ENCODE data around the gene RIMKLA. TPM values are rescaled to one million over a fixed set of nuclear protein-coding genes. Genes with fewer than 3 reads are reported as not detected.

The RIMKLA gene
- total RNA-seq, 4 donors from 2014 or later = 2.4 to 11.9 (median 8.8) TPM

GRCh38 chr1:42424201-42424600 lies 43.6 kb downstream of the RIMKLA start:
- intact Hi-C loops (cut with DNase I; ENCODE audit: low total_unique reads) = no loop called here
- 86 to 92% methylated on average over 4 of the region's 4 CpGs for WGBS, 2 donors (ENCODE audit: low coverage in 1 of 2)
- H3K4me1 ChIP-seq = peaks cover 0 to 18% (median 10%) of the 10 kb centered on the region in 4 donors

GRCh38 chr1:42427240-42427639 lies 46.6 kb downstream of the RIMKLA start:
- no peaks in the 10 kb centered on the region for H3K36me3 ChIP-seq
- no peak for DNase-seq
- intact Hi-C loops (cut with DNase I; ENCODE audit: low total_unique reads) (no loop called here), in situ Hi-C loops (cut with MboI; ENCODE audit: low pct_ligation_motif_present in 1 of 4, low pct_unique_long_range_greater_than_20kb in 1 of 4, low sequenced_read_pairs in 3 of 4) (no loop called here)
- no peak for TF ChIP-seq POLR2A (IDR thresholded peaks at IDR 0.05)
- no peak for TF ChIP-seq POLR2AphosphoS5 (IDR thresholded peaks at IDR 0.05)
- TF ChIP-seq CTCF (IDR thresholded peaks at IDR 0.05) = no peak
- TF ChIP-seq EP300 (IDR thresholded peaks at IDR 0.05; ENCODE audit: low read depth) = no peak
- no peaks in the 10 kb centered on the region for H3K9me3 ChIP-seq
- peaks cover 1 to 22% (median 9%) of the 10 kb centered on the region in 4 donors for H3K4me1 ChIP-seq
- H3K27ac ChIP-seq = no peak overlapping the region
- no peaks in the 10 kb centered on the region for H3K27me3 ChIP-seq
- no peak overlapping the region for H3K4me3 ChIP-seq
- WGBS, 2 donors (ENCODE audit: low coverage in 1 of 2) = 73 to 100% methylated on average over 4 of the region's 4 CpGs

More at GRCh38 chr1:42424201-42424600, 43.6 kb downstream of the RIMKLA start:
- TF ChIP-seq POLR2AphosphoS5 (IDR thresholded peaks at IDR 0.05) = no peak
- Histone ChIP-seq H3K36me3 (no peaks in the 10 kb centered on the region), H3K4me3 (no peak overlapping the region), H3K9me3 (no peaks in the 10 kb centered on the region), H3K27ac (no peak overlapping the region), H3K27me3 (no peaks in the 10 kb centered on the region)
- in situ Hi-C loops (cut with MboI; ENCODE audit: low pct_ligation_motif_present in 1 of 4, low pct_unique_long_range_greater_than_20kb in 1 of 4, low sequenced_read_pairs in 3 of 4) = no loop called here
- DNase-seq = no peak

- H3K27me3 ChIP-seq = no peaks in the 10 kb centered on the region
- DNase-seq = no peak
- in situ Hi-C loops (cut with MboI; ENCODE audit: low pct_ligation_motif_present in 1 of 4, low pct_unique_long_range_greater_than_20kb in 1 of 4, low sequenced_read_pairs in 3 of 4) (no loop called here), intact Hi-C loops (cut with DNase I; ENCODE audit: low total_unique reads) (no loop called here)
- TF ChIP-seq EP300 (IDR thresholded peaks at IDR 0.05; ENCODE audit: low read depth) (no peak), CTCF (IDR thresholded peaks at IDR 0.05) (no peak), POLR2A (IDR thresholded peaks at IDR 0.05) (no peak), POLR2AphosphoS5 (IDR thresholded peaks at IDR 0.05) (no peak)
- no peak overlapping the region for H3K27ac ChIP-seq
- no peaks in the 10 kb centered on the region for H3K36me3 ChIP-seq
- peaks cover 3 to 22% (median 9%) of the 10 kb centered on the region in 4 donors for H3K4me1 ChIP-seq
- 65% methylated on average over 1 of the region's 1 CpG; no CpG with 5 or more reads in 1 of the 2 donors for WGBS, 2 donors (ENCODE audit: low coverage in 1 of 2)
- no peaks in the 10 kb centered on the region for H3K9me3 ChIP-seq
- no peak overlapping the region for H3K4me3 ChIP-seq
These were observed 49.0 kb downstream of the RIMKLA start for GRCh38 chr1:42429603-42430002.

GRCh38 chr1:42430286-42431135 lies 49.9 kb downstream of the RIMKLA start:
- DNase-seq = no peak
- peak overlapping the region; percentile 65 to 80 (median 76) for H3K27ac ChIP-seq
- WGBS, 2 donors (ENCODE audit: low coverage in 1 of 2) = 82 to 100% methylated on average over 2 to 3 of the region's 3 CpGs

More at GRCh38 chr1:42430286-42431135, 49.9 kb downstream of the RIMKLA start:
- intact Hi-C loops (cut with DNase I; ENCODE audit: low total_unique reads) = no loop called here
- in situ Hi-C loops (cut with MboI; ENCODE audit: low pct_ligation_motif_present in 1 of 4, low pct_unique_long_range_greater_than_20kb in 1 of 4, low sequenced_read_pairs in 3 of 4) = no loop called here
- Histone ChIP-seq H3K4me3 (no peak overlapping the region), H3K27me3 (no peaks in the 10 kb centered on the region), H3K4me1 (peaks cover 3 to 22% (median 9%) of the 10 kb centered on the region in 4 donors), H3K9me3 (no peaks in the 10 kb centered on the region), H3K36me3 (no peaks in the 10 kb centered on the region)
- TF ChIP-seq CTCF (IDR thresholded peaks at IDR 0.05) (no peak), EP300 (IDR thresholded peaks at IDR 0.05; ENCODE audit: low read depth) (no peak), POLR2A (IDR thresholded peaks at IDR 0.05) (no peak), POLR2AphosphoS5 (IDR thresholded peaks at IDR 0.05) (no peak)
